AG04450 (cell line): ENCODE data around the gene NBDY. TPM values are rescaled to one million over a fixed set of nuclear protein-coding genes. Genes with fewer than 3 reads are reported as not detected.
"Not testable (repeated sequence)": the region's sequence is repeated elsewhere in the genome, so short reads cannot be mapped to it uniquely, and the experiment has no call there.

Experiments used
- CTCF ChIA-PET: fragments of 300-600, 350-600 bp; formaldehyde crosslinking; extraction: SDS; loops from one replicate; lab custom pipeline; 2022; ENCODE audit warnings: antibody characterized with exemption, inconsistent platforms; lab: Charles Lee
- POLR2A ChIA-PET: fragments of 350-600 bp; formaldehyde crosslinking; extraction: SDS; loops from one replicate; lab custom pipeline; 2021; ENCODE audit warnings: antibody characterized with exemption, inconsistent platforms; lab: Yijun Ruan, JAX
- DNase-seq: peaks from one replicate; pipeline ENCODE4 v3.0.0-alpha.2; 2011; ENCODE audit warnings: low read depth, low spot score
- H3K27ac ChIP-seq: one replicate; pipeline ENCODE4 v1.5.1; 2012; ENCODE audit warnings: low read depth, low read length, control low read depth
- H3K27me3 ChIP-seq: one replicate; pipeline ENCODE4 v1.6.0; 2012; ENCODE audit warnings: low read length; ENCODE audit not compliant: control insufficient read depth, insufficient read depth
- H3K4me3 ChIP-seq: 2 replicates; pipeline ENCODE4 v1.5.1; 2011; ENCODE audit warnings: mild to moderate bottlenecking, low read depth, low read length, control low read depth
- H3K9me3 ChIP-seq: 2 replicates; pipeline ENCODE4 v1.5.1; 2012; ENCODE audit warnings: low read length; ENCODE audit not compliant: control insufficient read depth, insufficient read depth
- CTCF ChIP-seq: IDR thresholded peaks from 2 replicates; pipeline ENCODE4 v1.5.1; 2011; ENCODE audit warnings: low read depth, low read length, control low read depth, inconsistent platforms
- polyA plus RNA-seq: library from polyadenylated mRNA; depleted of rRNA; stranded (reverse); fragments of >200 nt; gene quantifications from 2 replicates; pipeline ENCODE4 v1.2.3, GENCODE V29; 2011

Gene NBDY
- polyA plus RNA-seq, 1 experiment = 51.7 TPM

- ChIA-PET CTCF (interaction anchor here (0.8 to 1.5 kb wide), 3 partner anchors 30 to 1262 kb away, joined by 3 to 10 read pairs (median 3); no protein-coding TSS in a partner anchor), POLR2A (no interaction called here)
- Histone ChIP-seq H3K9me3 (no peaks in the 10 kb centered on the region), H3K27ac (no peak overlapping the region), H3K27me3 (no peaks in the 10 kb centered on the region), H3K4me3 (no peak overlapping the region)
- DNase-seq = peak; percentile 47
- TF ChIP-seq CTCF = peak; percentile 65
Observed at GRCh38 chrX:56764153-56764974, 35.3 kb downstream of the NBDY start.

GRCh38 chrX:56764975-56765791 is 36.1 kb downstream of the NBDY start:
- Histone ChIP-seq H3K4me3 (no peak overlapping the region), H3K27ac (no peak overlapping the region), H3K27me3 (no peaks in the 10 kb centered on the region), H3K9me3 (no peaks in the 10 kb centered on the region)
- no peak for DNase-seq
- CTCF ChIA-PET = interaction anchor here (1.9 kb wide), 1 partner anchor 213 kb away, joined by 6 read pairs; no protein-coding TSS in a partner anchor
- TF ChIP-seq CTCF = no peak
- POLR2A ChIA-PET = no interaction called here

DNA sequence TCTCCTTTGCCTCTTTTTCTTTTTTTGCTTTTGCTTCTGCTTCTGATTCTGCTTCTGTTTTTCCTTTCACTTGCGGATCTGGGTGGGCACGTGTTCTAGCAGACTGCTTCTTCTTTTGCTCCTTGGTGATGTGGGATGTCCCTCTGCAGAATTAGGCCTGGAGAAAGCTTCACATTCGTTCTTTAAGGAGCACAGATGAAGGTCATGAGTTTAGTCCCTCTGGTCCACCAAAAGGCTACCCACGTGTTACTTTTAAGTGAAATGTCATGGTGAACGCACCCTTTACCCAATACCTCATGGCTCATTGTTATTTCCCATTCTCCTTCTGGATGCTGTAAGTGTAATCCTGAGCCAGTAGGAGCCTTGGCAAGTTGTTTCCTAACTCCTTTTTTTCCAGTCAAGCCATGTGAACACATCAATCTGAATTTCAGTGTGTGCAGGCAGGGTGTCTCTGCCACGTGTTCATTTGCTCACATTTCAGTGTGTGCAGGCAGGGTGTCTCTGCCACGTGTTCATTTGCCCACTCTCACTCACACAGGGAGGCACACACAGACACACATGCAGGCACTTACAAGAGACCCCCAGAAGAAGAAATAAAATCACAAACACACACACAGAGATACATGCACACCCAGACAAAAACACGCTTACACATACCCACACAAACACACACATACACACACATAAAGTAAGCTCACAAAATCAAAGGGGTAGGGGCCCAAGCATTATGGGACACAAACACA is 36.9 kb downstream of the NBDY start:
- ChIA-PET CTCF (interaction anchor here (1.9 kb wide), 1 partner anchor 212 kb away, joined by 6 read pairs; no protein-coding TSS in a partner anchor), POLR2A (no interaction called here)
- Histone ChIP-seq H3K27me3 (no peaks in the 10 kb centered on the region), H3K27ac (no peak overlapping the region), H3K4me3 (no peak overlapping the region), H3K9me3 (no peaks in the 10 kb centered on the region)
- no peak for TF ChIP-seq CTCF
- DNase-seq = no peak

- H3K4me3 ChIP-seq = no peak overlapping the region
- no peak for TF ChIP-seq CTCF
- no peaks in the 10 kb centered on the region for H3K9me3 ChIP-seq
- H3K27me3 ChIP-seq = no peaks in the 10 kb centered on the region
- ChIA-PET CTCF (interaction anchor here (1.9 kb wide), 1 partner anchor 211 kb away, joined by 6 read pairs; no protein-coding TSS in a partner anchor), POLR2A (no interaction called here)
- H3K27ac ChIP-seq = peak overlapping the region; percentile 21
- DNase-seq = no peak
Observed at GRCh38 chrX:56766554-56767347, 37.7 kb downstream of the NBDY start.

DNA sequence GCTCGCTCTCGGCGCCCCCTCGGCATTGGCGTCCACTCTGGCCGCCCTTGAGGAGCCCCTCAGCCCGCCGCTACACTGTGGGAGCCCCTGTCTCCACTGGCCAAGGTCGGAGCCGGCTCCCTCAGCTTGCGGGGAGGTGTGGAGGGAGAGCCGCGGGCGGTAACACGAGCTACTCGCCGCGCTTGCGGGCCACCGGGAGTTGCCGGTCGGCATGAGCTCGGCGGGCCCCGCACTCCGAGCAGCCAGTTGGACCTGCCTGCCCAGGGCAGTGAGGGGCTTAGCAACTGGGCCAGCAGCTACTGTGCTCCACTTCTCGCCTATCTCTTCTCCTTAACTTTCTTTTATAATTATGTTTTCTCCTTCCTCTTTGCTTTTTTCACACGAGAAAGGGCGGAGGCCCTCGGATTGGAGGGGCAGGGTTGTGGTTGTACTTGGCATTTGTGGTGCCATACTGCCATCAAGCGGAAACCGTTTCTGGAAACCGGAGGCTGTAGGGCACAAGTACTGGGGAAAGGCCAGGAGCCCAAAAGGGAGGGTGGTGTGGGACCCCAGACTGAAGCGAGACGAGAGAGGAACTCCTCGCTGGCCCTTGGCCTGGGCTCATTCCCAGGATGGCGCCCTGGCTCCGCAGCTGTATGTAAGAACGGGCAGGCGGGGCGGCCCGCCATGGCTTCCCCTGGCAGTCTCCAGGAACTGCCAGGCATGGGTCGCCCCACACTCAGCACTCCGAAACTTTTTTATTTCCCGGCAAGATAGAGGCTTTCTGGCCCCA is 38.5 kb downstream of the NBDY start:
- H3K9me3 ChIP-seq, H3K27ac ChIP-seq, CTCF ChIA-PET, H3K4me3 ChIP-seq, POLR2A ChIA-PET, H3K27me3 ChIP-seq, DNase-seq: not testable (repeated sequence)

- H3K4me3 ChIP-seq, H3K27ac ChIP-seq, H3K9me3 ChIP-seq, H3K27me3 ChIP-seq, CTCF ChIA-PET, DNase-seq, POLR2A ChIA-PET: not testable (repeated sequence)
Observed at GRCh38 chrX:56768120-56768660, 39.1 kb downstream of the NBDY start.
